IPS DF 6.9 (cell line): ENCODE measurements around the gene TEDDM1.

ENCODE experiments used
- DNase-seq: peaks from one replicate; pipeline ENCODE4 v3.0.0-alpha.2; 2013; ENCODE audit warnings: low read depth, low spot score
- H3K27ac ChIP-seq: one replicate; pipeline ENCODE4 v1.5.1; 2013; ENCODE audit warnings: low read length, control low read depth
- H3K27me3 ChIP-seq: 2 replicates; pipeline ENCODE4 v1.6.1; 2013; ENCODE audit warnings: mild to moderate bottlenecking, low read length; ENCODE audit not compliant: control insufficient read depth, insufficient read depth
- H3K36me3 ChIP-seq: 2 replicates; pipeline ENCODE4 v1.6.1; 2013; ENCODE audit warnings: low read length; ENCODE audit not compliant: control insufficient read depth, insufficient read depth
- H3K4me1 ChIP-seq: 2 replicates; pipeline ENCODE4 v1.6.1; 2013; ENCODE audit warnings: low read length; ENCODE audit not compliant: control insufficient read depth, insufficient read depth
- H3K4me3 ChIP-seq: 2 replicates; pipeline ENCODE4 v1.5.1; 2013; ENCODE audit warnings: mild to moderate bottlenecking, low read length
- H3K9me3 ChIP-seq: 2 replicates; pipeline ENCODE4 v1.6.1; 2013; ENCODE audit warnings: low read length, inconsistent platforms; ENCODE audit not compliant: control insufficient read depth, insufficient read depth
- WGBS: extraction: QIAGEN DNeasy Blood & Tissue Kit; methylation state at CpG from one replicate; pipeline ENCODE4 v1.1.7; 2013; ENCODE audit warnings: mixed read lengths, missing lambda C conversion rate; ENCODE audit not compliant: insufficient read length, insufficient coverage; 5-methylcytosine and 5-hydroxymethylcytosine counted together

Gene TEDDM1

DNA sequence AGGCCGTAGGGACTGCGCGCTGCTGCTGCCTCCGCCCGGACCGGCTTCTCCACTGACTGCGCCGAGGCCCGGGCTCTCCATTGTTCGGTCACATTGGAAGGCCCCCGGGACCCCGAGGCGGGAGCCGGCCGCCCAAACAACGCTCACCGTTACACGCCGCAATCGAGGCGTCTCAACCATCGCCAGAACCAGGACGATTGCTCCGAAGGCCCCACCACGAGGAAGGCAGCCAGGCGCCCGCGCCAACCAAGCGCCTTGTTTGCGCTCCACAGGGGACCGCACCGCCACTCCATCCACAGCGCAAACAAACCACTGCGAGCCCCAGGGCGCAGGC is 9.5 kb downstream of the TEDDM1 start:
- Histone ChIP-seq H3K9me3 (no peaks in the 10 kb centered on the region), H3K4me3 (peak overlapping the region; percentile 94), H3K27me3 (no peaks in the 10 kb centered on the region), H3K27ac (no peak overlapping the region), H3K36me3 (peaks cover 22% of the 10 kb centered on the region), H3K4me1 (no peaks in the 10 kb centered on the region; the same call in 1 of the 2 replicates)
- DNase-seq, result no peak
- WGBS, result no CpG with 5 or more reads among the region's 35 CpGs

- no CpG with 5 or more reads among the region's 13 CpGs for WGBS
- Histone ChIP-seq H3K27ac (no peak overlapping the region), H3K4me1 (no peaks in the 10 kb centered on the region; the same call in 1 of the 2 replicates), H3K4me3 (peak overlapping the region; percentile 94; the same call in 1 of the 2 replicates), H3K27me3 (no peaks in the 10 kb centered on the region), H3K9me3 (no peaks in the 10 kb centered on the region), H3K36me3 (peaks cover 33% of the 10 kb centered on the region)
- no peak for DNase-seq
Observed at GRCh38 chr1:182389619-182390047, 10.8 kb downstream of the TEDDM1 start.

DNA sequence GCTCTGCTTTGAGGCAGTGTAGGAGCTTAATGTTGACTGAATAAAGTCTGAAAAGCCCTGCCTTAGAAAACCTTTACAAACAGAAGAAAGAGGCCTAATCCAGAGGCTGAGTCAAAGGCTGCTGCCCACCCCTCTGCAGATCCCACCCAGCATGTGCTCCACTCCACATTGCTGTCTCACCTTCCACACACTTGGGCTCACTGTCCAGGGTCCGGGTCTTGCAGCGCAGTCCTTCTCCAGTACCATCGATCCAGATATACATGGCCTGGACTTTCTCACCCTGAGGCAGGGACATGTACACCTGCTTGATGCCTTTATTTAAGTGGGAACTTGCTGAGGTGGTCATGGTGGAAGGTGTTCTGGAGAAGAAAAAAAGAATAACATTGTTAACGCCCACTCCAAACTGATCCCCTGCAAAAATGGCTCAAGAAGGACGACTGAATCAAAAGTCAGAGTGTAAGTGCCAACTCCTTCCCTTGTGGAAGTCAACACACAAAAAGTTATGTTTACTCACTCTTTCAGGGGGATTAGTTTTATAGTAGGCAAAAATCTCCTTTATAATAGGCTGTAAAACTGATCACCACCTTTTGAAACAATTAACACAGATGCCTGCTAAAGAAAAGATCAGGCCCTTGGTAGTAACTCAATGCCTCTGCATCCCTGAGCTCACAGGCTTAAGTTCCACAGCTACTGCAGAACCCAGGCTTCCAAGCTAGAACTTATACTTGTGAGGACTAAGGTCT is 11.9 kb downstream of the TEDDM1 start:
- Histone ChIP-seq H3K36me3 (peaks cover 43% of the 10 kb centered on the region), H3K27ac (no peak overlapping the region), H3K9me3 (no peaks in the 10 kb centered on the region), H3K4me3 (no peak overlapping the region), H3K4me1 (no peaks in the 10 kb centered on the region; the same call in 1 of the 2 replicates), H3K27me3 (no peaks in the 10 kb centered on the region)
- DNase-seq, result no peak
- no CpG with 5 or more reads among the region's 5 CpGs for WGBS

DNA sequence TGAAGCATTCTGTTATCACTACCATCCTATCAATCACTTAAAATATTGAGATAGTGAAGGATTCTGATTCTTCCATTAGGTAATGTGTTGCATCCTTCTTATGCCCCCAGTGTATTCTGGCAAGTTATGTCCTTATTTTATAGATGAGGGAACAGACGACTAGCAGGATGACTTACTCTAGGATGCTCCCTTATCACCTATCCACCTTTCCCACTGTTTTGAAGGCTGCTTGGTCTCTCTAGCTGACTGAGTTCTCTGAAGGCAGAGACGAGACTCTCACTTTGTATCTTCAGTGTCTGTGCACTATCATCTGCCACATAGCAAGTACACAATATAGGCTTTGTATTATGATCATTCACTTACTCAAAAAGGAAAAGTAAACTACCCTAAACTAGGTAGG is 12.9 kb downstream of the TEDDM1 start:
- no peak overlapping the region for H3K27ac ChIP-seq
- H3K27me3 ChIP-seq, result no peaks in the 10 kb centered on the region
- H3K4me3 ChIP-seq, result no peak overlapping the region
- no peaks in the 10 kb centered on the region; the same call in 1 of the 2 replicates for H3K4me1 ChIP-seq
- H3K36me3 ChIP-seq, result peaks cover 46% of the 10 kb centered on the region
- H3K9me3 ChIP-seq, result no peaks in the 10 kb centered on the region
- no peak for DNase-seq
- no CpG with 5 or more reads among the region's 2 CpGs for whole genome bisulfite sequencing

DNA sequence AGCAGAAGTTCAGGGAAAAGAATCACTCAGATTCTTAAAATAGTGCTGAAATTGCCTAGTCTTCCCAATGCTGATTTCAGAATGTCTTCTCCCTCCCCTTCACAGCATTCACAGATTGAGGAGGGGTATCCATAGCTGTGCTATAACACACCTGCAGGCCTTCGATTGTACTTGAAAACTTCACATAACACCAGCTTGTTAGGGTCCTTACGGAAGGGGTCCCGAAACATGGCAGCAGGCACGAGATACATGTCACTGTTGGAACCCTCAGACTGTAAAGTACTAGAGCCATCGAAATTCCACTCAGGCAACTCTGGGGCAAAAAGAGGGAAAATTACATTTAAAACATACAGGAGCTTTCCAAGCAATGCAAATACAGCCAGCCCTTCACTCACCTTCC is 13.5 kb downstream of the TEDDM1 start:
- no peaks in the 10 kb centered on the region for H3K27me3 ChIP-seq
- DNase-seq, result no peak
- no peaks in the 10 kb centered on the region for H3K9me3 ChIP-seq
- peaks cover 51% of the 10 kb centered on the region for H3K36me3 ChIP-seq
- H3K4me1 ChIP-seq, result no peaks in the 10 kb centered on the region
- no peak overlapping the region for H3K27ac ChIP-seq
- no CpG with 5 or more reads among the region's 5 CpGs for WGBS
- no peak overlapping the region for H3K4me3 ChIP-seq

- DNase-seq, result no peak
- H3K27ac ChIP-seq, result no peak overlapping the region
- H3K4me3 ChIP-seq, result no peak overlapping the region
- no peaks in the 10 kb centered on the region for H3K4me1 ChIP-seq
- no peaks in the 10 kb centered on the region for H3K9me3 ChIP-seq
- no CpG with 5 or more reads among the region's 8 CpGs for WGBS
- peaks cover 54% of the 10 kb centered on the region for H3K36me3 ChIP-seq
- H3K27me3 ChIP-seq, result no peaks in the 10 kb centered on the region
Observed at GRCh38 chr1:182385885-182386853, 14.3 kb downstream of the TEDDM1 start.

GRCh38 chr1:182384387-182384960 is 16.0 kb downstream of the TEDDM1 start:
- Histone ChIP-seq H3K27me3 (no peaks in the 10 kb centered on the region), H3K36me3 (peaks cover 54% of the 10 kb centered on the region), H3K4me3 (no peak overlapping the region), H3K27ac (no peak overlapping the region), H3K9me3 (no peaks in the 10 kb centered on the region), H3K4me1 (no peaks in the 10 kb centered on the region)
- no peak for DNase-seq
- no CpG with 5 or more reads among the region's 19 CpGs for WGBS

DNA sequence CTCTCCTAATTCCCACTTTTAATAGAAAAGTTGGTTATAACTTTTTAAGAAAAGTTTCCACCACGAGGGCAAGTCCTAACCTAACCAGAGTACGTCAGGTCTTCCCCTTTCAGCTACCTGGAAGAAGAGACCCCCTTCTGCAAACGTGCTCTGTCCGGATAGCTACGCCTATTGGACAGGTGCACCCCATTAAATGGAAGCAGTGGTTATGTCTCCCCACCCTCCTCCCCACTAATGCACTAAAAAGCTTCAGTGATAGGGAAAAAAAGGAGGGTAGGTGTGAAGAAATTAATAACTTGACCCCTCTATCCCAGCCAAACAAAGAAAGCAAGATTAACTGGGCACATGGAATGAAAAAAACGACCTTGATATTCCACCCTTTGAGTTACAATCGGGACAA is 16.5 kb downstream of the TEDDM1 start:
- no peaks in the 10 kb centered on the region for H3K27me3 ChIP-seq
- no CpG with 5 or more reads among the region's 7 CpGs for WGBS
- peaks cover 54% of the 10 kb centered on the region for H3K36me3 ChIP-seq
- no peak overlapping the region for H3K27ac ChIP-seq
- no peak for DNase-seq
- H3K4me3 ChIP-seq, result no peak overlapping the region
- no peaks in the 10 kb centered on the region for H3K4me1 ChIP-seq
- H3K9me3 ChIP-seq, result no peaks in the 10 kb centered on the region

- DNase-seq, result no peak
- Histone ChIP-seq H3K4me1 (no peaks in the 10 kb centered on the region), H3K9me3 (no peaks in the 10 kb centered on the region), H3K27ac (no peak overlapping the region), H3K36me3 (peaks cover 48% of the 10 kb centered on the region), H3K4me3 (no peak overlapping the region), H3K27me3 (no peaks in the 10 kb centered on the region)
- no CpG with 5 or more reads among the region's 4 CpGs for WGBS
Observed at GRCh38 chr1:182383037-182383661, 17.3 kb downstream of the TEDDM1 start.
